GM13976 (cell line): ENCODE data around the gene CACNG5.
"Not testable (repeated sequence)": the region's sequence is repeated elsewhere in the genome, so short reads cannot be mapped to it uniquely, and the experiment has no call there.

Source experiments
- DNase-seq: peaks from one replicate; pipeline ENCODE4 v3.0.0; 2012; ENCODE audit warnings: low spot score
- in situ Hi-C: fragments of 300-500 bp; cut with MboI; formaldehyde crosslinking; loops from one replicate; pipeline ENCODE4 v1.12.0; 2022; ENCODE audit warnings: low sequenced_read_pairs, mixed read lengths, inconsistent platforms; ENCODE audit not compliant: unreplicated experiment
- TF ChIP-seq, protein P1 (sequence below): IDR thresholded peaks from 2 replicates; pipeline ENCODE4 v1.5.1; 2012; ENCODE audit warnings: borderline replicate concordance, mild to moderate bottlenecking; ENCODE audit not compliant: insufficient read depth; ENCODE audit errors: extremely low read depth, missing control alignments, control extremely low read depth

CACNG5 gene

GRCh38 chr17:66892246-66892645 lies 57.3 kb downstream of the CACNG5 start:
- in situ Hi-C loops: no loop called here
- TF ChIP-seq, protein P1, sequence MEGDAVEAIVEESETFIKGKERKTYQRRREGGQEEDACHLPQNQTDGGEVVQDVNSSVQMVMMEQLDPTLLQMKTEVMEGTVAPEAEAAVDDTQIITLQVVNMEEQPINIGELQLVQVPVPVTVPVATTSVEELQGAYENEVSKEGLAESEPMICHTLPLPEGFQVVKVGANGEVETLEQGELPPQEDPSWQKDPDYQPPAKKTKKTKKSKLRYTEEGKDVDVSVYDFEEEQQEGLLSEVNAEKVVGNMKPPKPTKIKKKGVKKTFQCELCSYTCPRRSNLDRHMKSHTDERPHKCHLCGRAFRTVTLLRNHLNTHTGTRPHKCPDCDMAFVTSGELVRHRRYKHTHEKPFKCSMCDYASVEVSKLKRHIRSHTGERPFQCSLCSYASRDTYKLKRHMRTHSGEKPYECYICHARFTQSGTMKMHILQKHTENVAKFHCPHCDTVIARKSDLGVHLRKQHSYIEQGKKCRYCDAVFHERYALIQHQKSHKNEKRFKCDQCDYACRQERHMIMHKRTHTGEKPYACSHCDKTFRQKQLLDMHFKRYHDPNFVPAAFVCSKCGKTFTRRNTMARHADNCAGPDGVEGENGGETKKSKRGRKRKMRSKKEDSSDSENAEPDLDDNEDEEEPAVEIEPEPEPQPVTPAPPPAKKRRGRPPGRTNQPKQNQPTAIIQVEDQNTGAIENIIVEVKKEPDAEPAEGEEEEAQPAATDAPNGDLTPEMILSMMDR: no peak
- DNase-seq: no peak

DNA sequence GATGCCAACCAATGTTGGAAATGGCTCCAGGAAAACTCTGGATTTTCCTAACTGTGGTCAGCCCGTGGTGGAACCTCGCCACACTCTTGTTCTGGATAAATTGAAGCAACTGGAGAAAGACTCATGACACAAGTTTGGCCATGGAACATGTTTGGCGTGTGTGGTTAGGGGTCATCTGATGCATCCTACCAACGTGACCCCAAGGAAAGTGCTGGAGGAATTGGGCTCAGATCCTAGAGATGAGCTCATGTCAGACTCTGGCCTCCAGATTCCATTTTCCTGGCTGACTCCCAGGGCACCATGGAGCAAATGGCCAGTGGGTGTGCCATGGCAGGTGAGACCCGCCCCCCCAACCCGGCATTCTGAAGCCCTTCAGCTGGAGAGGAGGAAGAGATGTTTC lies 58.5 kb downstream of the CACNG5 start:
- in situ Hi-C loops: no loop called here
- no peak for DNase-seq
- TF ChIP-seq, protein P1: no peak

DNA sequence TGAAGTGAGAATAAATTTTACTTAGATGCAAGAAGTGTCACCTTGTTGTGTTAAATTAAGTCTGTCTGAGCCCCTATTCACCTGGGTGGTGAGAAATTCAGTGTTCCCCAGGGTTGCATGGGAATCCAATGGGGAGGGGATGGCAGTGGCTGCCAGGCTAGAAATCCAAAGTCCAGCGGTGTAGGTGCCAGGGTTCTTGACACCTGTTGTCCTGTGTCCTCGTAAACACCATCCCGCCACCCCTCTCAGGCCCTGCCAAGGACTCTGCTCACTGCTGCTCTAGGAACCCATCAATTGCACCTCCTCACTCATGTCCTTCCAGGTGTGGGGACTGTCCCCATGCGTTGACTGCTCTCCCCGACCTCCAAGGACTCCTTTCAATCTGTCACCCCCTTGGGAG lies 58.9 kb downstream of the CACNG5 start:
- TF ChIP-seq, protein P1: no peak
- in situ Hi-C loops: no loop called here
- DNase-seq: no peak

DNA sequence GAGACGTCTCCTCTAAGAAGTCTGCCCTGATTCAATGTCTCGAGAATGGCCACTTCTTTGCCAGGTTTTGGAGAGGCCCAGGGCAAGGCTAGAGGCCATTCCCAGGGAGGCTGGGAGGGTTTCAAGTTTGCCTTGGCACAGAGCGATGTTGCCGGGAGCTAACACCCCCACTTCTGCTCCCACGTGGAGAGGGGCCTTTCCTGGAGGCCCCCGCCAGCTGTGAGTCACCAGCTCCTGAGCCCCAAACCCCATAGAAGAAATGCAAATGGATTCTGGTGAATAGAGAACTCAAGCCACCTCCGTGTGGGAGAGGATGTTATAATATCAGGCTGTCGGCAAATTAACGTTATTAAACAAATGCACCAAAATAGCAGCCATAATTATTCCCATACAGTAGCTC lies 62.2 kb downstream of the CACNG5 start:
- DNase-seq: no peak
- in situ Hi-C loops: no loop called here
- TF ChIP-seq, protein P1: no peak

GRCh38 chr17:66898536-66898935 lies 63.6 kb downstream of the CACNG5 start:
- in situ Hi-C loops: no loop called here
- no peak for DNase-seq
- TF ChIP-seq, protein P1: no peak

DNA sequence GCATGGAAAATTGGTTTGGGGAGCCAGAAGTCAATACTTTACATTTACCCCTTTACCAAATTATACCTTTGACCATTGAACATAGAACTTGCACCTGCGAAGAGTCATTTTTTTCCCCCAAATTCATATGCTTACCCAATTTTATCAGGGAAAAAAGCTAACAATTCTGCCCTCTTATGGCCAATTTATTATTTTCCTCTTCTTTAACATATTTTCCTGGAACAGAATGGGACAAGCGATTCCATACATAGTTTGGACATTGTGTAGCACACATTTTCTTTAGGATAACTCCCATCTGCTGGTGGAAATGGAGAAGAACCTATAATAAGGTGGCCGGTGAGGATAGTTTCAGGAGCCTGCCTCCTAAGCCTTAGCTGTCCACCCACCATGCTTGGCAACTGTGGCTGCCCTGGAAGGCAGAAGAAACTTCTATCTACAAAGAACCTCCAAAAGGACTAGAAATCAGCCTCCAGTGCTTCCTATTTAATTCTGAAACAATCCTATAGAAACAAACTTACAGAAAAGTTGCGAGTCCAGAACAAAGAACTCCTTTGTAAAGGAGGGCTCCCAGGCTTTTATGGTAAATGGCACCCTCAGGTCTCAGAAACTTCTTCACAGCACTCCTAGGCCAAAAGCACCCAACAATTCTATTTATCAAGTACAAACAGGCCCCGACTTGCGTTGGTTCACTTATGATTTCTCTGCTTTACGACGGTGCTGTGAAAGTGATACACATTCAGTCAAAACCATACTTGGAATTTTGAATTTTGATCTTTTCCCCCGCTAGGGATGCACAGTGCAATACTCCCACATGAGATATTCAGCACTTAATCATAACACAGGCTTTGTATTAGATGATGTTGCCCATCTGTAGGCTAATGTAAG lies 65.5 kb downstream of the CACNG5 start:
- in situ Hi-C loops: loop anchor here (10.0 kb wide), 1 partner anchor 186 kb away; no protein-coding TSS in a partner anchor
- no peak for DNase-seq
- TF ChIP-seq, protein P1: no peak

DNA sequence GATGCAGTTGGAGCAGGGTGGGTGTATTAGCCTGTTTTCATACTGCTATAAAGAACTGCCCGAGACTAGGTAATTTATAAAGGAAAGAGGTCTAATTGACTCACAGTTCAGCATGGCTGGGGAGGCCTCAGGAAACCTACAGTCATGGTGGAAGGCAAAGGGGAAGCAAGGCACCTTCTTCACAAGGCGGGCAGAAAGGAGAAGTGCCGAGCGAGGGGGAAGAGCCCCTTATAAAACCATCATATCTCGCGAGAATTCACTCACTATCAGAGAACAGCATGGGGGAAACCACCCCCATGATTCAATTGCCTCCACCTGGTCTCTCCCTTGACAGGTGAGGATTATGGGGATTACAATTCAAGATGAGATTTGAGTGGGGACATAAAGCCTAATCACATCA lies 68.4 kb downstream of the CACNG5 start:
- in situ Hi-C loops: loop anchor here (10.0 kb wide), 1 partner anchor 188 kb away; no protein-coding TSS in a partner anchor
- DNase-seq: not testable (repeated sequence)
